CD4-positive, alpha-beta memory T cell (primary cell): ENCODE results near the gene NSMF. TPM values are rescaled to one million over a fixed set of nuclear protein-coding genes. Genes with fewer than 3 reads are reported as not detected.

ENCODE experiments used
- microRNA-seq: library from miRNA; unstranded; fragments of <30 nt; microRNA quantifications from one replicate; pipeline ENCODE4 v1.2.0, GENCODE V29; 2021; ENCODE audit warnings: borderline replicate concordance, borderline number of aligned reads, borderline microRNAs expressed, mixed read lengths
- polyA plus RNA-seq, 2 donors: library from polyadenylated mRNA; unstranded; fragments of 300-500 nt; fragmentation: Illumina TruSeq; gene quantifications; one replicate each; pipeline ENCODE4 v1.2.3, GENCODE V29; 2021
- total RNA-seq, 2 experiments: library from RNA; stranded (reverse); gene quantifications; one replicate each; pipeline ENCODE4 v1.2.3, GENCODE V29; 2021

Gene NSMF
- total and polyA plus RNA-seq, 4 experiments from 2014 or later: 3.8 to 20.9 (median 14.4) TPM

Small RNA genes lying within 50 kb of the gene (microRNA-seq; reads per million reads assigned to microRNA genes)
- not detected for gene MIR7114

Other genes starting within 250 kb of the NSMF start
- gene RNF208, start 237.1 kb downstream of the NSMF start, total RNA-seq: 1 to 10 TPM in 1 of 2 experiments, under 1 TPM in 1; 0.64 to 1.3 TPM
- not detected for gene RNF208, start 237.1 kb downstream of the NSMF start, polyA plus RNA-seq
- under 1 TPM in 1 of 2 experiments, not detected in 1; 0.25 TPM for gene CYSRT1, start 234.2 kb downstream of the NSMF start, total RNA-seq
- not detected for gene CYSRT1, start 234.2 kb downstream of the NSMF start, polyA plus RNA-seq
- gene RNF224, start 231.8 kb downstream of the NSMF start, total RNA-seq: not detected
- not detected for gene RNF224, start 231.8 kb downstream of the NSMF start, polyA plus RNA-seq
- gene SLC34A3, start 228.4 kb downstream of the NSMF start, total RNA-seq: not detected
- gene SLC34A3, start 228.4 kb downstream of the NSMF start, polyA plus RNA-seq: not detected
- gene TUBB4B, start 218.0 kb downstream of the NSMF start, total RNA-seq: 100 to 1,000 TPM in 1 of 2 experiments, 10 to 100 TPM in 1; 99.8 to 103 TPM
- 10 to 100 TPM; 53.1 to 64.1 TPM for gene TUBB4B, start 218.0 kb downstream of the NSMF start, polyA plus RNA-seq
- not detected for gene STPG3, start 208.0 kb downstream of the NSMF start, total RNA-seq
- gene STPG3, start 208.0 kb downstream of the NSMF start, polyA plus RNA-seq: not detected
- 10 to 100 TPM; 44.3 to 44.9 TPM for gene NELFB, start 204.0 kb downstream of the NSMF start, total RNA-seq
- gene NELFB, start 204.0 kb downstream of the NSMF start, polyA plus RNA-seq: 10 to 100 TPM; 28.3 to 28.7 TPM
- gene TOR4A, start 181.6 kb downstream of the NSMF start, total RNA-seq: 1 to 10 TPM; 2.1 TPM
- under 1 TPM; 0.46 to 0.78 TPM for gene TOR4A, start 181.6 kb downstream of the NSMF start, polyA plus RNA-seq
- gene NRARP, start 157.1 kb downstream of the NSMF start, total RNA-seq: under 1 TPM; 0.25 to 0.29 TPM
- not detected for gene NRARP, start 157.1 kb downstream of the NSMF start, polyA plus RNA-seq
- 10 to 100 TPM; 21.4 to 21.9 TPM for gene EXD3, start 36.2 kb downstream of the NSMF start, total RNA-seq
- 1 to 10 TPM; 2.5 to 7.1 TPM for gene EXD3, start 36.2 kb downstream of the NSMF start, polyA plus RNA-seq
- gene NOXA1, start 35.9 kb downstream of the NSMF start, total RNA-seq: 1 to 10 TPM; 4.5 to 5.6 TPM
- gene NOXA1, start 35.9 kb downstream of the NSMF start, polyA plus RNA-seq: under 1 TPM; 0.29 to 1.00 TPM
- gene ENTPD8, start 18.0 kb downstream of the NSMF start, total RNA-seq: not detected
- gene ENTPD8, start 18.0 kb downstream of the NSMF start, polyA plus RNA-seq: not detected
- gene PNPLA7, start 91.1 kb upstream of the NSMF start, total RNA-seq: 10 to 100 TPM; 15.5 to 15.7 TPM
- gene PNPLA7, start 91.1 kb upstream of the NSMF start, polyA plus RNA-seq: under 1 TPM in 1 of 2 donors, not detected in 1; 0.98 TPM
- 10 to 100 TPM; 91.6 to 95.9 TPM for gene MRPL41, start 92.5 kb upstream of the NSMF start, total RNA-seq
- gene MRPL41, start 92.5 kb upstream of the NSMF start, polyA plus RNA-seq: 10 to 100 TPM; 37.8 to 39.9 TPM
- 10 to 100 TPM; 76.7 to 79.1 TPM for gene DPH7, start 119.6 kb upstream of the NSMF start, total RNA-seq
- gene DPH7, start 119.6 kb upstream of the NSMF start, polyA plus RNA-seq: 10 to 100 TPM; 27.9 to 30.2 TPM
- 10 to 100 TPM; 26.8 to 29.1 TPM for gene ZMYND19, start 131.2 kb upstream of the NSMF start, total RNA-seq
- gene ZMYND19, start 131.2 kb upstream of the NSMF start, polyA plus RNA-seq: 10 to 100 TPM in 1 of 2 donors, 1 to 10 TPM in 1; 3.6 to 13.7 TPM
- gene ARRDC1, start 146.4 kb upstream of the NSMF start, total RNA-seq: 10 to 100 TPM; 82.3 to 86.2 TPM
- 10 to 100 TPM; 54.3 to 59.4 TPM for gene ARRDC1, start 146.4 kb upstream of the NSMF start, polyA plus RNA-seq
- 100 to 1,000 TPM in 1 of 2 experiments, 10 to 100 TPM in 1; 99.6 to 118 TPM for gene EHMT1, start 159.7 kb upstream of the NSMF start, total RNA-seq
- gene EHMT1, start 159.7 kb upstream of the NSMF start, polyA plus RNA-seq: 10 to 100 TPM in 1 of 2 donors, 1 to 10 TPM in 1; 6.7 to 35.5 TPM